CD4-positive, alpha-beta T cell treated with Interleukin-2 at 100 ng/mL for 4 hours (primary cell): ENCODE results near the gene FBXW5.

Experiments used
- DNase-seq: peaks from one replicate; pipeline ENCODE4 v3.0.0-alpha.2; 2020; ENCODE audit warnings: low spot score

FBXW5 gene

GRCh38 chr9:136947955-136948510 lies 3.5 kb upstream of the FBXW5 start:
- no peak for DNase-seq

DNA sequence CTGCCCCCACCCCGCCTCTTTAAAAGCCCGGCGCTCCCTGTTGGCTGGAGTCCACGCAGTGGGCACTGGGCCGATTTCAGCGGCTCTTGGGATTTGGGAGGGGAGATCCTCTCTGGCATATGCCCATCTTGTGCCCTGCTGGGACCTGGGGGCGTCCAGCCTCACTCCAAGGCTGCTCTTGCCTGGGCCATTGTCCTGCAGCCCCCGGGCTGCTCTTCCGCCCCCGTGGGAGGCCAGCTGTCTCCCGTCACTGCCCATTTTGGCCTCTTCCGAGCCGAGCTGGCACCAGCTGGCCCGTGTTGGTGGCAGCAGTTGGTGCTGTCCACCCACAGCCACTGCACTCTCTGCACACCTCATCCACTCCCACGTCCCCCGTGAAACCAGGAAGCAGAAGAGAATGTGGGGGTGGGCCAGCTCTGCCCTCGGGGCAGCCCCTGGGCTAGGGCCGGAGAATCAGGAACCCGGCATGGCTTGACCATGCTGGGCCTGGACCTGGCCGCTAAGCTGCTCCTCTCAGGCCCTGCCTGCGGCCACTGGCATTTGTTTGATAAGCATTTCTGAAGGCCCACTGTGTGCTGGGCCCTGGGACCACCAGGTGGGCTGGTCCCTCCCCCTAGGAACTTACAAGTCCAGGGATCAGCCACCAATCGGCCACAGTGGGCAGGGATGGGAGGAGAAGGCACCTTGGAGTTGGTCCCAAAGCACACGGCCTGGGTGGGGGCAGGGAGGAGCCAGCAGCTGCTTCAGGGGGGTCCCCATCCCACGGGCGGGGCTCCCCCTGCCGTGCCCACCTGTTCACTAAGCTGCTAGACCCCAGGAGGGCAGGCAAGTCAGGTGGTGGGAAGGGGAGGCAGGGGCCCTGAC lies 2.7 kb upstream of the FBXW5 start:
- DNase-seq = no peak

DNA sequence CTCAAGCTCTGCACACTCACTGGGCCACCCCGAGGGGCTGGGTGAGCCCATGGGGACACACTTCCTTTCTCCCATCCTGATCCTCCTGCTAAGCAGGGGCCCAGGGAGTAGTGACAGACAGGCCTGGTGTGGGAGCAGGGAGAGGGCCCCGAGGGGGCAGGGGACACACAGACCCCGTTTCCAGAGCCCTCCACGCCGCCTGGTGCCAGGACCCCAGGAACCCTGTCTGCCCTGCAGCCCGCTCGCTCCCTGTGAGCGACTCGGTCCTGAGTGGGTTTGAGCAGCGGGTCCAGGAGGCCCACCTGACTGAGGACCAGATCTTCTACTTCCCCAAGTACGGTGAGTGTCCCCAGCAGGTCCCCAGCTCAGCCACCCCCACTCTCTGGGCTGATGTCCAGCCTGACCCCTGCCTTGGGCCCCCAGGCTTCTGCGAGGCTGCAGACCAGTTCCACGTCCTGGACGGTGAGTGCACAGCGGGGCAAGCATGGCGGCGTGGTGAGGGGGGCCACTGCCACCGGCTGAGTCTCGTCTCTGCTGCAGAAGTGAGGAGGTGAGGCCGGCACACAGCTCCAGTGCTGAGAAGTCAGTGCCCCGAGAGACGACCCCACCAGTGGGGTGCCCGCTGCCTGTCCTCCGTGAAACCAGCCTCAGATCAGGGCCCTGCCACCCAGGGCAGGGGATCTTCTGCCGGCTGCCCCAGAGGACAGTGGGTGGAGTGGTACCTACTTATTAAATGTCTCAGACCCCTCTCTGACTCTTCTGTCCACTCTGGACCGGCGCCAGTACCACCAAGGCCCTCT lies 1.9 kb upstream of the FBXW5 start:
- no peak for DNase-seq

DNA sequence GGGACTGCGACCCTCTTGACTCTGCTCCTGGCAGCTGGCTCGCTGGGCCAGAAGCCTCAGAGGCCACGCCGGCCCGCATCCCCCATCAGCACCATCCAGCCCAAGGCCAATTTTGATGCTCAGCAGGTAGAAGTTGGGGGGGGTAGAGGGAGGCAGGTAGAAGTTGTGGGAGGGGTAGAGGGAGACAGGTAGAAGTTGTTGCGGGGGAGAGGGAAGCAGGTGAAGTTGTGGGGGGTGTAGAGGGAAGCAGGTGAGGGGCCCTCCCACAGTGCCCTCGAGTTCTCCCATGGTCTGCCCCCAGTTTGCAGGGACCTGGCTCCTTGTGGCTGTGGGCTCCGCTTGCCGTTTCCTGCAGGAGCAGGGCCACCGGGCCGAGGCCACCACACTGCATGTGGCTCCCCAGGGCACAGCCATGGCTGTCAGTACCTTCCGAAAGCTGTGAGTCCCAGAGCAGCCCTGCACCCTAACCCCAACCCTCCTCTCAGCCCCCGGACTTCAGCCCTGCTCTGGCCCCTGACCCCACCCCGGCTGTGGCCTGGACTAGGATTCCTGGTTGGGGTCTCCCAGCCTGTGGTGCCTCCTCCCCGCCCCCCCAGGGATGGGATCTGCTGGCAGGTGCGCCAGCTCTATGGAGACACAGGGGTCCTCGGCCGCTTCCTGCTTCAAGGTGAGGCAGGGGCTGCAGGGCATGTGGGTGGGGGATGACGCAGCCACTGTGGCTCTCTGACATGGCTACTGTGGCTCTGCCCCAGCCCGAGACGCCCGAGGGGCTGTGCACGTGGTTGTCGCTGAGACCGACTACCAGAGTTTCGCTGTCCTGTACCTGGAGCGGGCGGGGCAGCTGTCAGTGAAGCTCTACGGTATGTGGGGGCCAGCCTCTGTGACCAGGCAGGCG lies 1.0 kb upstream of the FBXW5 start:
- DNase-seq = no peak

- DNase-seq = no peak
These were observed 373 bp downstream of the FBXW5 start for GRCh38 chr9:136944212-136944518.

- DNase-seq = no peak
These were observed 987 bp downstream of the FBXW5 start for GRCh38 chr9:136943291-136944211.

DNA sequence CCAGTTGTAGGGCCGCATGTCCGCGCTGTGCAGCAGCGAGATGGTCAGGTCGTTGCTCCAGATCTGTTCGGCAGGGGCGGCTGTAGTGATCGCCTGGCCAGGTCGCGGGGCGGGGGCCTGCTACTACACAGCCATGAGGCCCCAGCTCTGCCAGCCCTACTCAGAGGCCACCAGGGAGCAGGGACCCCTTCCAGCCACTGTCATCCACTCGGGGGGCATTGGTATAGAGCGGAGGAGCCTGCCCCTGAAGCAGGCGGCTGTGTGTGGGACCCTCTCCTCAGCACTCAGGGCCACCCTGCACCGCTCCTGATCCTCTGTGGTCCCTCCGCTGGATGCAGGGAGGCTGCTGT lies 1.7 kb downstream of the FBXW5 start:
- no peak for DNase-seq

GRCh38 chr9:136942112-136942880 lies 2.2 kb downstream of the FBXW5 start:
- no peak for DNase-seq

GRCh38 chr9:136941231-136942111 lies 3.1 kb downstream of the FBXW5 start:
- DNase-seq = no peak

DNA sequence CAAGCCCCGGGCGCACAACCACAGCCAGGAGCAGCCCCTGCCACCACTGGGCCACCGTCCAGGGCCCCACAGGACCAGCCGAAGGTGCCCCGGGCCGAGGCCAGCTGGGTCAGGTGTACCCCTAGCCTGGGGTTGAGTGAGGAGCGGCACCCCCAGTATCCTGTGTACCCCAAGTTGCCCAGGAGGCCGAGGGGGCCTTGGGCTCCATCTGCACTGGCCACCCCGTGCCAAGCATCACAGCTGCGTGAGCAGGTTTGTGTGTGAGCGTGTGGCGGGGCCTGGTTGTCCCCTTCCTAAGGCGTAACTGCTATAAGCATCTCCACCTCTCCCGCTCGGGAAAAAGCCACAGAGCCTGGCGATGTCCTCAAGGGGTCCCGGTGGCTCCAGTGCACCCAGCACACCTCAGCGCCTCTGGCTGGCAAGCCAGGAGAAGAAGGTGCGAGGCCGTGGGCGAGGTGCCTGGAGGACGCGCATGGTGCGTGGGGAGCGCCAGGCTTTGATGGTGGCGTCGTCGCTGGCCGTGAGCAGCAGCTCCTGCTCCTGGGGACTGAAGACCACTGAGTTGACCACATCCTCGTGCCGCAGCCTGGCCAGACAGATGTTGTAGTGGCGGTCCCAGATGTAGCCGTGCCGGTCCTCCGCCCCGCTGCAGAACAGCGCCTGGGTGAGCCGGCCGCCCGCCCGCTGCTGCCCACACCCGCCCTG lies 3.9 kb downstream of the FBXW5 start:
- no peak for DNase-seq

- no peak for DNase-seq
These were observed 4.5 kb downstream of the FBXW5 start for GRCh38 chr9:136939996-136940525.

GRCh38 chr9:136939431-136939995 lies 5.0 kb downstream of the FBXW5 start:
- DNase-seq = no peak

- DNase-seq = no peak
These were observed 7.1 kb downstream of the FBXW5 start for GRCh38 chr9:136937186-136938001.

DNA sequence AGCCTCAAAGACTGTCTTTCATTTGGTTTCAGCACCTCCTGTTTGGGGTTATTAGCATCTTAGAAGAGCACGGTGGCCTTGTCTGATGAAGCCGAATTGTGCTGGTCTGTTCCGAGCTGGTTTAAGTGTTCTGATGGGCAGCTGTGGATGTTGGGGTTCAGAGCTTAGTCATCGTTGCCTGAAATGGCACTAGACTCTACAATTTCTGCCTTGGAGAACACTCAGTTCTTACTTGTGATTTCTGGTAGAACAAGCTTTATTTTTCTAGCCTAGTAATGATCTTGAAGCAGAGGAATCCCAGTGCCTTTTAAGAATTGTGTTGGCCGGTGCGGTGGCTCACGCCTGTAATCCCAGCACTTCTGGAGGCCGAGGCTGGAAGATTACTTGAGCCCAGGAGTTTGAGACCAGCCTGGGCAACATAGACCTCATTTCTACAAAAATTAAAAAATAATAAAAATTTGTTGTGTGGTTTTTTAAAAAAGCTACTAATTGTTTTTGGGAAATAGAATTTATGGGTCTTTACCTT lies 7.8 kb downstream of the FBXW5 start:
- DNase-seq = no peak

DNA sequence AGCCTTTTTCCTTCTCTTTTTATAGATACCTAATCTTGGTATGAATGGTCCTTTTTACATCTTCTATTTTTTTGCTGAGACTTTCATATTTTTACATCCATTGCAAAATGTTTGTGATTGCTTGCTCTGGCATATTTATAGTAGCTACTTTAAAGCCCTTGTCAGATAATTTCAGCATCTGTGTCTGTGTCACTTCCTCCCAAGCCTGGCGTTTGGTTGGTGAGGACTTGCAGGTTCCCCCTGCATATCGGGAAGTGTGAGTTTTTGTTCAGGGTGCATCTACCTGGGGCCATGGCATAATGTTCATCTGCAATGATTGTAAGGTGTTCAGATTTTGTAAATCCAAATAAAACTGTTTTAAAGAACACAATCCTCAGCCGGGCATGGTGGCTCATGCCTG lies 8.9 kb downstream of the FBXW5 start:
- no peak for DNase-seq

GRCh38 chr9:136934277-136934676 lies 10.3 kb downstream of the FBXW5 start:
- DNase-seq = no peak

DNA sequence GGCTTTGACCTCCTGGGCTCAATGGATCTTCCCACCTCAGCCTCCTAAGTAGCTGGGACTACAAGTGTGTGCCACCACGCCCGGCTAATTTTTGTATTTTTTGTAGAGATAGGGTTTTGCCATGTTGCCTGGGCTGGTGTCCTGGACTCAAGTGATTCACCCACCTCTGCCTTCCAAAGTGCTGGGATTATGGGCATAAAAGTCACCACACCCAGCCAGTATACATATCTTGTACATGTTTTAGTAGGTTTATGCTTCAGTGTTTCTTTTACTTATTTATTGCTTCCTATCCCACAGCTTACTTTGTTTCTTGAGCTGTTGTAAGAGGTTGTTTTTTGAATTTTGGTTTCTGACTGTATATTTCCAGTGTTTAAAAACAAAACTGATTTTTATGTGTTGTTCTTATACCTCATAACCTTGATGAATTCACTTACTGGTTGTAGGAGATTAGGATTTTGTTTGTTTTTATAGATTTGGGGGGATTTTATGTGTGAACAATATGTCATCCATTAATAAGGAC lies 12.9 kb downstream of the FBXW5 start:
- no peak for DNase-seq
